NCI-H1092 (cell line): ENCODE results near the gene TMEM161A.

Experiments used
- DNase-seq: peaks from one replicate; lab custom pipeline; 2025; lab: John Stamatoyannopoulos, UW

The TMEM161A gene

GRCh38 chr19:19096641-19097627 is 41.3 kb downstream of the TMEM161A start:
- DNase-seq = no peak

- DNase-seq = no peak
These were observed 42.6 kb downstream of the TMEM161A start for GRCh38 chr19:19095691-19096090.

GRCh38 chr19:19094513-19094912 is 43.8 kb downstream of the TMEM161A start:
- DNase-seq = no peak

- DNase-seq = no peak
These were observed 50.6 kb downstream of the TMEM161A start for GRCh38 chr19:19087676-19088075.

GRCh38 chr19:19083413-19084178 is 54.7 kb downstream of the TMEM161A start:
- no peak for DNase-seq

- DNase-seq = no peak
These were observed 56.6 kb downstream of the TMEM161A start for GRCh38 chr19:19081642-19082151.

GRCh38 chr19:19079571-19079970 is 58.7 kb downstream of the TMEM161A start:
- no peak for DNase-seq

- DNase-seq = no peak
These were observed 59.5 kb downstream of the TMEM161A start for GRCh38 chr19:19078801-19079200.

- no peak for DNase-seq
These were observed 61.2 kb downstream of the TMEM161A start for GRCh38 chr19:19077103-19077502.

- no peak for DNase-seq
These were observed 61.8 kb downstream of the TMEM161A start for GRCh38 chr19:19076476-19076875.

GRCh38 chr19:19075126-19075525 is 63.2 kb downstream of the TMEM161A start:
- no peak for DNase-seq

GRCh38 chr19:19074196-19074882 is 63.9 kb downstream of the TMEM161A start:
- no peak for DNase-seq

GRCh38 chr19:19071897-19072296 is 66.4 kb downstream of the TMEM161A start:
- DNase-seq = no peak
